Peyer's patch (tissue), 4 donors: ENCODE measurements around the gene DMD.

Source experiments
- CTCF ChIP-seq, 6 experiments: fragments of 450-650 bp in 4 of 6; fragments of 200-600 bp in 2 of 6; sonication (generic) in 1 of 6; IDR thresholded peaks; one replicate each; pipeline ENCODE4 v1.5.1; 2017 to 2019; ENCODE audit warnings: antibody characterized with exemption in 6 of 6, mild to moderate bottlenecking in 3 of 6, moderate library complexity in 1 of 6
- POLR2A ChIP-seq, 2 donors: fragments of 450-650 bp; IDR thresholded peaks; one replicate each; pipeline ENCODE4 v1.5.1; 2017; ENCODE audit warnings: antibody characterized with exemption in 2 of 2, mild to moderate bottlenecking in 2 of 2, moderate library complexity in 2 of 2

- TF ChIP-seq CTCF (IDR thresholded peaks at IDR 0.05): no peak
- no peak for TF ChIP-seq POLR2A (IDR thresholded peaks at IDR 0.05)
Measured at GRCh38 chrX:33161829-33162228, 49.5 kb downstream of the DMD start.
